NCI-H345 treated with DMSO at 0.1 percent for 48 hours (cell line): Measurements from ENCODE around the gene MRPL19.

Experiments
- DNase-seq: peaks from one replicate; lab custom pipeline; 2025; ENCODE audit not compliant: unreplicated experiment; lab: John Stamatoyannopoulos, UW

Gene MRPL19

GRCh38 chr2:75728614-75729419 is 82.2 kb downstream of the MRPL19 start:
- DNase-seq, result no peak

GRCh38 chr2:75729861-75730260 is 83.3 kb downstream of the MRPL19 start:
- DNase-seq, result no peak

- no peak for DNase-seq
These were observed 89.7 kb downstream of the MRPL19 start for GRCh38 chr2:75736276-75736675.

- DNase-seq, result no peak
These were observed 91.4 kb downstream of the MRPL19 start for GRCh38 chr2:75737961-75738360.
